HG03066 (cell line): ENCODE measurements around the gene RAD50.
A peak's percentile ranks its signal among the peaks of the same experiment; 100 is the strongest.
"Not testable (repeated sequence)": the region's sequence is repeated elsewhere in the genome, so short reads cannot be mapped to it uniquely, and the experiment has no call there.

Experiments
- ATAC-seq: cut with Tn5 transposase; IDR thresholded peaks from one replicate; pipeline ENCODE4 v1.9.1; 2021; ENCODE audit warnings: low read depth; ENCODE audit not compliant: unreplicated experiment

Gene RAD50

DNA sequence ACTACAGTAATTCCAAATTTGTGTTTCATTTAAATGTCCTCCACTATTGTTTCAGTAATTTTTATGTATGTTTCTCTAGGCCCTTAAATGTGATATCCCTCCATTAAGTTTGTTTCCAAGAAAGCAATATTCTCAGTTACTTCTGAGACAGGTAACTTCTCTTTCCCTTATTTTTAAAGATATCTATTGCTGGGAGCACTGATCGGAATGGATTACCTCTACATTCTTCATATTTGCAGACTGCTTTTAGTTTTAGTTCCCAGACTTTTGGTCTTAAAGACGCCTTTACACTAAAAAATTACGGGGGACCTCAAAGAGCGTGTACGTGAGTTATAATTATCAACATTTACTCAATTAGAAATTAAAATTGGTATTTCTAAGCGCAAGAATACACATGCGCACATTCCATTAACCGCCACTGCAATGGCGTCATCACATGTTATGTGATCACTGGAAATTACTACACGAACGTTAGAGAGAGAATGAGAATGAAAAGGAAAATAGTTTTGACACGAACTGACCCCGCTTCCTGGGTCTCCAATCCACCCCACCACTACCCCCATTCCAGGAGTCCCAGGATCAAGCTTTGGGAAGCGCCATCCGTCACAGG is 519 bp upstream of the RAD50 start:
- no peak for ATAC-seq

DNA sequence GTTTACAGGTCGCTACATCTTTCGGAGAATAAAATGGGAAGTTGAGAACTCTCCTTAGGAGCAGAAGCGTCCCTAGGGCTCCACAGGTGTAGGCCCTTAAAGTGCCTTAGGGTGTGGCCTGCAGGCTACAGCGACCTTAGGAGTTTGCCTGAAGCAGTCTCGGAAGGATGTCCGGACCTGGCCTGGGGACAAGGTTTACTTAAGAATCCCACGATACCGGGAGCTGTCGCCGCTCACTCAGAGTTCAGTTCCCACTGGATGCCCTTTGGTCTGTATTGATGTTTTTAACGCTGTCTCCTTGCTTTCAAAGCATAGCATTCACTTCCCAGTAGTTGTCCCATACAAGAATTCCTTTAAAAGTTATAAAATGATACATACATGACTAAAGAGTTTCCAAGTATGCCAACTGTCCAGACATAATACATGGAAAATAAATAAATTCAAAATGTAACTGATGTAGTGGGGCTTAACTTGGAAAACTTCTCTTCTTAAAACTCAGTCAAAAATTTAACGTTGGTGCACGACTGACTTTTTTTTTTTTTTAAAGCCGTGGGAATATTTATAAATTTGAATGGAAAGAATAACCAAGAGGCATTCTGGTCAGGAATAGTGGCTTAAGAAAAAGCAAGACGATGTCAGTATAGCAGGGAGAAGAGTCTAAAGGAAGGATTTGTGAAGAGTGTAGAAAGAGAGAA is 848 bp downstream of the RAD50 start:
- ATAC-seq: peak; percentile 47

DNA sequence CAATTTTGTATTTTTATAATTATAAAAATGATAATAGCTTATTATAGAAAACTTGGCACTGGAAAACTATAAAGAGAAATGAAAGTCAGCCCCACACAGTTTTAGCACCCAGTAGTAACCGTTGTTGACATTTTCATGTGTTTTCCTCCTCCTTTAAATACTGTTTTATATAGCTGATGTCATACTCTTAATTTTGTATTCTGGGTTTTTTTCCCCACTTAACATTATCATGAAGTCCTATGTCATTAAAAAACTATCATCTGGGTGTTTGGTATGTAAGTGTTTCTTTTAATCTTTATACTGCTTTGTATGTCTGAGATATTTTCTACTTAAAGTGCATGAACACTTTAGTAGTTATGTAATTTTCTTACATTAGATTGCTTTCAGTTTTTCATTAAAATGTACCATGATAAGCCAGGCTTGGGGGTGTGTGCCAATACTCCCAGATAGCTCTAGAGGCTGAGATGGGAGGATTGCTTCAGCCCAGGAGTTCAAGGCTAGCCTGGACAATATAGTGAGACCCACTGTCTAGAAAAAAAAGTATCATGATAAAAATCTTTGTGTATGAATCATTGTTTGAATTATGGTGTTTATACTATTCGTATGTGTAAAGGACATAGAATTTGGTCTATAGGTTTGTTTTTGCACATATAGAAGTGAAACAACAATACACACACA is 2.7 kb downstream of the RAD50 start:
- ATAC-seq: no peak

DNA sequence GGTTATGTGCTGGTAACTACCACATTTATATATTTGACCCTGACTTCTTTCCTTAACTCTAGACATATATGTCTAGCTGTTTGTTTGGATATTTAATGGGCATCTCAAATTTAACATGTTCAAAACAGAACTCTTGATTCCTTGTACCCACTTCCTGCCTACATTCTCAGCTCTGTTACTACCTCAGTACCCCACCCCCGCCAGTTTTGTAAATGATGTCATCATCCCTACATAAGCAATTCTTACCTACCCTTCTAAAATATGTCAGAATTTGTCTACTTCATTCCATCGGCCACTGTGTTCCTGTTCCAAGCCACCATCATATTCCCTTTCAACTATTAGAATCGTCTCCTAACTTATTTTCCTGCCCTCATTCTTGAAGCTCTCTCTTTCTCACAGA is 4.8 kb downstream of the RAD50 start:
- no peak for ATAC-seq

DNA sequence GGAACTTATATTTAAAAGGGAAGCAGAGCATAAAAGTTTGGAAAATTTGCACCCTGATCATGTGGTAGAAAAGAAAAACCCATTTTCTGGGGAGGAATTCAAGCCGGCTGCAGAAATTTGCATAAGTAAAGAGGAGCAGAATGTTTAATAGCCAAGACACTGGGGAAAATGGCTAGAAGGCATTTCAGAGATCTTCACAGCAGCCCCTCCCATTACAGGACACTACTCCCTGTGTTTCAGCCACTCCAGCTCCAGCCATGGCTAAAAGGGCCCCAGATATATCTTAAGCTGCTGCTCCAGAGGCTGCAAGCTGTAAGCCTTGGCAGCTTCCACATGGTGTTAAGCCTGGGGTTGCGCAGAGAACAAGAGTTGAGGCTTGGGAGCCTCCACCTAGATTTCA is 7.8 kb downstream of the RAD50 start:
- not testable (repeated sequence) for ATAC-seq

DNA sequence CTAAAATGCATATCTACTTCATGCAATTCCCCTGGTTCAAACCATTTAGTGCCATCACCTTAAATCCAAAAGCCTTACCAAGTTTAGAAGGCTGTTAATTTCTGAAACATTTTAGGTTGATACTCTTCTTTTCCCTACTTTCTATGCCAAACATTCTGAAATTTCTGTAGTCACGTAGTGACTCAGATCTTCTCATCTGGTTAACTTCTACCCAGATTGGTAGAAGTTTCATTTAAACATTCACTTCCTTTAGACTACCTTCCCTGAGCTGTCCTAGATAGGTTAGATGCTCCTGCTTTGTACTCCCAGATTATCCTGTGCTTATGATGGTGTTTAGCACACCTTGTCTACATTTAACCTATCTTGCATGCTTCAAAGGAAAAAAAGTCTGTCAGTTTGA is 9.9 kb downstream of the RAD50 start:
- no peak for ATAC-seq

DNA sequence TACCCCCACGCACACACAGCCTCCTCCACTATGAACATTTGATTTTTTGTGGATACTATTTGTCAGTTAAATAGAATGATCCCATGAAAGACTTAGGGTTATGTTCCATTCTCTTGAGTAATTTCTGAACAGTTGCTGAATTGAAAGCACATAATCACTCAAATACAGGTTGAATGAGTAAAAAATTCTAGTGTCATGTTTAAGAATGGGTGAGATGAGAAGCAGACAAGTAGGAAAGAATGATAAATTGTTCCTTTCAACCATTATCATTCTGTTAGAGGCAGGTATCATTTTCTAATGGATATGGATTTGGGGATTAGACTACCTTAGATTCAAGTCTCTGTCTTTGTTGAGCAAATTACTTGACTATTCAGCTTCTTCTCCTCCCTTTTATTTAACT is 19.3 kb downstream of the RAD50 start:
- no peak for ATAC-seq

DNA sequence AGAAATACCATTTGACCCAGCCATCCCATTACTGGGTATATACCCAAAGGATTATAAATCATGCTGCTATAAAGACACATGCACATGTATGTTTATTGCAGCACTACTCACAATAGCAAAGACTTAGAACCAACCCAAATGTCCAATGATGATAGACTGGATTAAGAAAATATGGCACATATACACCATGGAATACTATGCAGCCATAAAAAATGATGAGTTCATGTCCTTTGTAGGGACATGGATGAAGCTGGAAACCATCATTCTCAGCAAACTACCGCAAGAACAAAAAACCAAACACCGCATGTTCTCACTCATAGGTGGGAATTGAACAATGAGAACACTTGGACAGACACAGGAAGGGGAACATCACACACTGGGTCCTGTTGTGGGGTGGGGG is 27.8 kb downstream of the RAD50 start:
- not testable (repeated sequence) for ATAC-seq

DNA sequence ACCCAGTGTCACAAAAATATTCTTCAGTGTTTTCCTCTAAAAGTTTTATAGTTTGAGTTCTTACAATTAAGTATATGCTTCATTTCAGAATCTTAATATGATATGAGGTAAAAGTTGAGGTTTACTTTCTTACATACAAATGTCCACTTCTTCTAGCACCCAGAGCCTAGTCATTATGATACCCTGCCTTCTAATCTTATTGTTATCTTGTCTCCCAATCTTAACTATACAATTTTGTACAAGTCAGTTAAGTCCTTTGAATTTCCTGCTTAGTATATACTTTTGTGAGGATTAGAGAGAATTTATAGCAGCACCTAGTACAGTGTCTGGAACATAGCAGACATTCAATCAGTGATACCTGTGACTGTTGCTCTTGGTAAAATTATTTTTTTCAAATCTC is 29.3 kb downstream of the RAD50 start:
- ATAC-seq: no peak

DNA sequence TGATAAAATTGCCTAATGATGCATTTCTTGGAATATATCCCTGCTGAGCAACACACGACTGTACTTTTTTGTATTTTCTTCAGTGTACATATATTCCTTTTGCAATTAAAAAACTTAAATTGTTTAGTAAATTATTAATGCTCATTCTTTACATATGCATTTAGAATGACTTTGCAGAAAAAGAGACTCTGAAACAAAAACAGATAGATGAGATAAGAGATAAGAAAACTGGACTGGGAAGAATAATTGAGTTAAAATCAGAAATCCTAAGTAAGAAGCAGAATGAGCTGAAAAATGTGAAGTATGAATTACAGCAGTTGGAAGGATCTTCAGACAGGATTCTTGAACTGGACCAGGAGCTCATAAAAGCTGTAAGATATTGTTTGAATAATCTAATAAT is 32.7 kb downstream of the RAD50 start:
- ATAC-seq: no peak

DNA sequence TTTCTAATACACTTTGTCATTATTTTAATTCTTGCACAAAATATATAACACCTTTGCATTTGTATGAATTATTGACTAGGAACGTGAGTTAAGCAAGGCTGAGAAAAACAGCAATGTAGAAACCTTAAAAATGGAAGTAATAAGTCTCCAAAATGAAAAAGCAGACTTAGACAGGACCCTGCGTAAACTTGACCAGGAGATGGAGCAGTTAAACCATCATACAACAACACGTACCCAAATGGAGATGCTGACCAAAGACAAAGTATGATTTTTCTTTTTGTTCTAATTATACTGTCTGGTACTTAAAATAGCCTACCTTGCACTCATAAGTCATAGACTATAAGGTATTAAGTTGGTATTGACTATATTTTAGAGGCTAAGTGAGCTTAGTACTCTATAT is 34.4 kb downstream of the RAD50 start:
- no peak for ATAC-seq

DNA sequence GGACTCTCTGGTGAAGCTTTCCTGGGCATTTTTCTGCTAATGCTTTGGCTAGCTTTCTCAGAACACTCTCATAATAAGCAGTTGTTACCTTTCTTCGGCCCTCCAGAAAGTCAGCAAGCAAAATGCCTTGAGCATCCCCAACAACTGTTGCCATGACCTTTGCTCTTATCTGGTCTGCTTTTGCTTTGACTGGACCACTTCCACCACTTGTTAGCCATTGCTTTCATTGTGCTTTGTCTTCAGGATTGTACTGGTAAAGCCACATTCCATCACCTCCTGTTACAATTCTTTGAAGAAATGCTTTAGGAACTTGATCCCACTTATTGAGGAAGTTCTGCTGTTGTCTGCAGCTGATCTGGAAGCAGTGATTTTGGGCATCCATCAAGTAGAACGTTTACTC is 35.7 kb downstream of the RAD50 start:
- ATAC-seq: no peak

DNA sequence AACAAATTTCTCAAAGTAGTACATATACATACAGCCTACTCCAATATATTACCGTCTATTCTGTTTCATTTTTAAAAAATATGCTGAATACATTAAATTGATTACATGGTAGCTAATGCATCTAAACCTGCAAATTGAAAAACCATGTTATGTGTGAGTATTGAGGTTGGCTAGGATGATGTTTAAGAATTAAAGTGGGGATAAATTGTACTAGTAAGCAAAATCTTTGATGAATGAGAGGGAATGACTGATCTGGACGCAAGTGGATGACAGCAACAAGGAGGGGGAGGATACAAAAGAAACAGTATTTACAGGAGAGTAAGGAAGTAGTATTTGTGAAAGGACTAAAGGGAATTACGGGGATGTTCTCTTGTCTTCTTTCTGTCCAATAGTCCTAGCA is 37.4 kb downstream of the RAD50 start:
- ATAC-seq: no peak

DNA sequence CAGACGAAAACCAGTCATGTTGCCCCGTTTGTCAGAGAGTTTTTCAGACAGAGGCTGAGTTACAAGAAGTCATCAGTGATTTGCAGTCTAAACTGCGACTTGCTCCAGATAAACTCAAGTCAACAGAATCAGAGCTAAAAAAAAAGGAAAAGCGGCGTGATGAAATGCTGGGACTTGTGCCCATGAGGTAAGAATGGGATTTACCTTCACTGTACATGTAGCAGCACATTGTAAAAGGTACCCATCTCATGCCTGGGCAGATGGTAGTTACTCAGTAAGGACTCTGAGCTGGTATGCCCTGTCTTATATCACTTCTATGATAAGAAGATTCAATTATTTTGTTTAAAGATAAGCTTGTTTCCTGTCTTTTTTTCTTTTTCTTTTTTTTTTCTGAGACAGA is 38.8 kb downstream of the RAD50 start:
- ATAC-seq: no peak

DNA sequence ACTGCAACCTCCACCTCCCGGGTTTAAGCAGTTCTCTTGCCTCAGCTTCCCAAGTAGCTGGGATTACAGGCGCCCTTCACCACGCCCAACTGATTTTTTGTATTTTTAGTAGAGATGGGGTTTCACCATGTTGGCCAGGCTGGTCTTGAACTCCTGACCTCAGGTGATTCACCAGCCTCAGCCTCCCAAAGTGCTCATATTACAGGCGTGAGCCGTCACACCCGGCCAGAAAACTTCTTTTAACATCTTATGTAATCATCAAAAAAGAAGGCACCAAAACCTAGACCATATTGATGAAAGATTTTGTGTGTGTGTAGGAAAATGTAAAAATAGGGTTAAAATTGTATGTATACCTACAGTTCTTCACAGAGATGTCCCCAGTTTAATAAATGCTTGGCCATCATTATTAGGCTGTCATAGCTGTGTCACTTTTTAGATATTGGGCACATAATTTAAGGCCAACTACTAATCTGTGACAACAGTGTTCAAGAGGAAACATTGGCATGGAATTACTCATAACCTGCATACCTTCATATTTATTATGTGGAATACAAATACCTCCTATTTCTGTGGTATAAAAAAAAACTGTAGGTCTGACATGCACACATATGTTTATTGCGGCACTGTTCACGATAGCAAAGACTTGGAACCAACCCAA is 44.4 kb downstream of the RAD50 start:
- no peak for ATAC-seq

DNA sequence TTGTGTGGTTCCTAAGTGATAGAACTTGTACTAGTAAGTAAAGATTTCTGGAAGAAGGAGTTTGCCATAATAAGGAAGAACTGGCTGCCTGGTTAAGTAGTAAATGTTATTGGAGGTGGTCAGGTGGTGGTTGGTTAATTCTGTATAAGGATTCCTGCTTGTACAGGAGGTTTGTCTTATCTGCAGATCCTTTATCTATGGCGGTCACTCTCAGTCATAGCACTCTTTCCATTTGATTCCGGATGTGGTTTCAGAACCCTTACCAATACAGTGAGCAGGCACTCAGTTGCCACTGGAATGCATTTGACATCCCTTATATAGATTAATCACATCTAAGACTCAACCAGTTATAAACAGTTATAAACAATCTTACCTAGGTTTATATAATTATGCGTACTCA is 50.3 kb downstream of the RAD50 start:
- no peak for ATAC-seq

DNA sequence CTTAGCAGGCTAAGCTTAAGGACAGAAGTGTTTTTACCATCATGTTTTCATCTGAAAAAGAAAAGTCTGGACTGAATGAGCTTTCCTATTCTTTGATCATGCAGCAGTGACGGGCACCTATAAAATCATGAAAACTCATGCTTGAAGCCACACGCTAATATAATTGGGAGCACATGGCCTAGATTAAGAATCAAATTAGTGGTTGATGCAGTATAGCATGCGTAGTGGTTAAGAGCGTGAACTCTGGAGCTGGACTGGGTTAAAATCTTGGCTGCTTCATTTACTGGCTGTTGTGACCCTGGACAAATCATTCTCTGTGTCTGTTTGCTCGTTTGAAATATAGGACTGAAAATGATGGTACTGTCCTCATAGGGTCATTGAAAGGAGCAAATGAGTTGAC is 51.3 kb downstream of the RAD50 start:
- no peak for ATAC-seq

DNA sequence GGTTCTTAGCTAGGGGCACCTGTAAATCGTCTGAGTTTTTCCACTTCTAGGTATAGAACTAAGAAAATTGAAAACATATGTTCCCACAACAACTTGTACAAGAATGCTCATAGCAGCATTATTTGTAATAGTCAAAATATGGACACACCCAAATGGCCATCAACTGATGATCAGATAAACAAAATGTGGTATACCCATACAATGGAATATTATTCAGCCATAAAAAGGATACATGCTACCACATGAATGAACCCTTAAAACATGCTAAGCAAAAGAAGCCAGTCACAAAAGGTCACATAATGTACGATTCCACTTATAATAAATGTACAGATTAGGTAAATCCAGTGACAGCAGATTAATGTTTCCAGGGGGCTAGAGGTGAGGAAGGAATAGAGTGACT is 55.2 kb downstream of the RAD50 start:
- no peak for ATAC-seq

DNA sequence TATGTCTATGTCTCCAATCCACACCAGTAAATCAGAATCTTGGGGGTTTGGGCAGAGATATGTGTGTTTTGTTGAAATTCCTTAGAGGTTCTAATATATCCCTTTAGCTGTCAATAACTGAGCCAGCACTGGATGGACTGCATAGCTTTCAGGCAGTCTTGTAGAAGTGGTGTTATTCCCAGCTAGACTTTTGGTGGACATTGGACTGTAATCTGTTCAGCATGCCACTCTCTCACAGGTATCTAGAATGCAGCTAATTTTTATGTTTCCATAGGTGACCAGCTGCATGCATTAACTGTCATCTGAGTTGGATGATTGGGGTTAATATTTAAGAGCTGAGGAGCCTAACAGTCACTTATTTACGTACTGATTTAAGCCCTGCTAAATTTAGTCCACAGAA is 56.1 kb downstream of the RAD50 start:
- no peak for ATAC-seq

DNA sequence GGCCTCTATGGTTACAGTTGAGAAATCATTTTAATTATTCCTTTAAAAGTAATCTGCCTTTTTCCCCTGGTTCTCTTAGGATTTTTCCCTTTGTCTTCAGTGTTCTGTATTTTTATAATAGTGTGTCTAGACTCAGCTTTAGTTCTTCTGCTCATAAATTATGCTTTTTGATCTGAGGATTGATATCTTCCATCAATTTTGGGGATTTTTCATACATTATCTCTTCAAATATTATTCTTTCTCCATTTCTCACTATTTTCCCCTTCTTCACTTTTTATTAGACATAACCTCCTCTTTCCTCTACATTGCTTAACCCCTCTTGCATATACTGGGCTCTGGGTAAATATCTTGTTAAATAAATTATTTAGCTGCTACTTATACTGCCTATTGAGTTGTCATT is 64.9 kb downstream of the RAD50 start:
- ATAC-seq: no peak

DNA sequence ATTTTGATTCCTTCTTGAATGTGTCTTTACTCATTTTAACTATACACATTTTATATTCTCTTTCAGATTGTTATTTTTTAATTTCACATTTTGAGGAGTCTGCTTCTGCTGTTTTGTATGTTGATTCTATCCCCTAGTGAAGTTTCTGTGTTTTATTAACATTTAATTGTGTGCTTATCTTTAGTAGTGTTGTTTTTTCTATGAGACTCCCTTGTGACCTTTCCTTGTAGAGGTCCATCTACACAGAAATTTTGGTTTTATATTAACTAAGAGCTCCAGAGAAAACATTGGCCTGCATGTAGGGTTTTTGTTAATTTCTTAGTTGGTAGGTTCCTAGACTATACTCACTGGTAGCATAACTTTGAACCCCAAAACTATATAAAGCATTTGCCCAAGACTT is 65.8 kb downstream of the RAD50 start:
- ATAC-seq: no peak

DNA sequence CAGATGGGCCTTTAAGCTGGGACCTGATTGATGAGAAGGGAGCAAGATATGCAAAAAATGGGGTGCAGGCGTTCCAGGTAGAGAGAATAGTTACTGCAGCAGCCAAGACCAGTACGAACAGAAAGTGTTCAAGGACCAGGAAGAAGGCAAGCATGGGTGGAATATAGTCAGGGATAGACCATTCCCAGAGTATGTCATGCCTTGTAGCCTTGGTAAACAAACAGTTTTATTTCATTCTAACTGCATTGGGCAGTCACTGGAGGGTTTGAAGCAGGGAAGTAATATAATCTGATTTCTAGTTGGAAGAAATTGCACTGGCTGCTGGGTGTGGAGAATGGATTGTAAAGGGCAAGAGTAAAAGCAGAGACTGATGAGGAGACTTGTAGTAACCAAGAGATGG is 70.7 kb downstream of the RAD50 start:
- no peak for ATAC-seq
